HUES48 (cell line): ENCODE measurements around the gene SUMO3.
A peak's percentile ranks its signal among the peaks of the same experiment; 100 is the strongest.

Experiments
- H3K27ac ChIP-seq: one replicate; pipeline ENCODE4 v1.7.0; 2013; ENCODE audit warnings: low read depth, low read length, inconsistent platforms
- H3K27me3 ChIP-seq: 2 replicates; pipeline ENCODE4 v1.6.1; 2013; ENCODE audit warnings: mild to moderate bottlenecking, low read length; ENCODE audit not compliant: control insufficient read depth, insufficient read depth
- H3K36me3 ChIP-seq: 2 replicates; pipeline ENCODE4 v1.6.1; 2013; ENCODE audit warnings: low read length; ENCODE audit not compliant: control insufficient read depth, insufficient read depth
- H3K4me1 ChIP-seq: 2 replicates; pipeline ENCODE4 v1.6.1; 2013; ENCODE audit warnings: mild to moderate bottlenecking, low read length; ENCODE audit not compliant: control insufficient read depth, insufficient read depth
- H3K4me3 ChIP-seq: 2 replicates; pipeline ENCODE4 v1.5.1; 2013; ENCODE audit warnings: mild to moderate bottlenecking, low read depth, low read length
- H3K9ac ChIP-seq: 2 replicates; pipeline ENCODE4 v1.6.1; 2013; ENCODE audit warnings: mild to moderate bottlenecking, low read depth, low read length, moderate library complexity
- H3K9me3 ChIP-seq: 2 replicates; pipeline ENCODE4 v1.6.1; 2013; ENCODE audit warnings: low read length; ENCODE audit not compliant: control insufficient read depth, insufficient read depth

Gene SUMO3

GRCh38 chr21:44773291-44773932 lies 44.5 kb downstream of the SUMO3 start:
- H3K36me3 ChIP-seq, result peaks cover 87% of the 10 kb centered on the region
- no peak overlapping the region for H3K27ac ChIP-seq
- H3K4me3 ChIP-seq, result no peak overlapping the region

DNA sequence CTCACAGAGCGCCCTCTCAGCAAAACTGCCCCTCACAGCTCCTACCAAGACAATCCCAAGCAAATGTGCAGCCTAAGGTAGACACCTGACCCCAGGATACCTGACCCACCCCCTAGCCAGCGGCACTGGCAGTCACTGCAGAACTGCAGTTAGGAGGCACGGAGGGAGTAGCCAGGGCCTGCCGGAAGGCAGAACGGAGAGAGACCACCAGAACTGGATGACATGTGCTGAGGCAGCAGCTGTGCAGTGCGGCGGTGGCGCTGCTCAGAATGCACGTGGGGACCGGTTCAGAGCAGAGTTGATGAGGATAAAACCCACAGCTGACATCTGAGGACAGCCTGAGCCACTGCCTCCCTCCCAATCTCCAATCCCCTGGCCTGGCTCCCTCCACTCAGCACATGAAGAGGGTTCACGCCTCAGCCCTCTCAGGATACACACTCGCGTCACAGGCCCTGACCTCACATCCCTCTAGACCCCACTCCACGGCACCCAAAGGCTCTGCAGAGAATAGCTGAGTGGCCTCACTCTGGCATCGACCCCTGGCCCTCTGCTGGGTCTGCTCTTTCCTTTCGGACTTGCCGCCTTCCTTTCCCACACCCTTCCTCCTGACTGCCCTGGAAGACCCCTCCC lies 45.9 kb downstream of the SUMO3 start:
- H3K36me3 ChIP-seq, result peaks cover 74% of the 10 kb centered on the region
- peaks cover 13% of the 10 kb centered on the region; the same call in 1 of the 2 replicates for H3K4me1 ChIP-seq
- H3K27ac ChIP-seq, result no peak overlapping the region
- no peak overlapping the region for H3K4me3 ChIP-seq
- no peaks in the 10 kb centered on the region for H3K27me3 ChIP-seq
- H3K9me3 ChIP-seq, result no peaks in the 10 kb centered on the region
- H3K9ac ChIP-seq, result no peak overlapping the region

More at GRCh38 chr21:44773291-44773932, 44.5 kb downstream of the SUMO3 start:
- H3K9ac ChIP-seq, result no peak overlapping the region
- no peaks in the 10 kb centered on the region for H3K27me3 ChIP-seq
- H3K4me1 ChIP-seq, result peaks cover 6% of the 10 kb centered on the region; the same call in 1 of the 2 replicates
- H3K9me3 ChIP-seq, result no peaks in the 10 kb centered on the region

DNA sequence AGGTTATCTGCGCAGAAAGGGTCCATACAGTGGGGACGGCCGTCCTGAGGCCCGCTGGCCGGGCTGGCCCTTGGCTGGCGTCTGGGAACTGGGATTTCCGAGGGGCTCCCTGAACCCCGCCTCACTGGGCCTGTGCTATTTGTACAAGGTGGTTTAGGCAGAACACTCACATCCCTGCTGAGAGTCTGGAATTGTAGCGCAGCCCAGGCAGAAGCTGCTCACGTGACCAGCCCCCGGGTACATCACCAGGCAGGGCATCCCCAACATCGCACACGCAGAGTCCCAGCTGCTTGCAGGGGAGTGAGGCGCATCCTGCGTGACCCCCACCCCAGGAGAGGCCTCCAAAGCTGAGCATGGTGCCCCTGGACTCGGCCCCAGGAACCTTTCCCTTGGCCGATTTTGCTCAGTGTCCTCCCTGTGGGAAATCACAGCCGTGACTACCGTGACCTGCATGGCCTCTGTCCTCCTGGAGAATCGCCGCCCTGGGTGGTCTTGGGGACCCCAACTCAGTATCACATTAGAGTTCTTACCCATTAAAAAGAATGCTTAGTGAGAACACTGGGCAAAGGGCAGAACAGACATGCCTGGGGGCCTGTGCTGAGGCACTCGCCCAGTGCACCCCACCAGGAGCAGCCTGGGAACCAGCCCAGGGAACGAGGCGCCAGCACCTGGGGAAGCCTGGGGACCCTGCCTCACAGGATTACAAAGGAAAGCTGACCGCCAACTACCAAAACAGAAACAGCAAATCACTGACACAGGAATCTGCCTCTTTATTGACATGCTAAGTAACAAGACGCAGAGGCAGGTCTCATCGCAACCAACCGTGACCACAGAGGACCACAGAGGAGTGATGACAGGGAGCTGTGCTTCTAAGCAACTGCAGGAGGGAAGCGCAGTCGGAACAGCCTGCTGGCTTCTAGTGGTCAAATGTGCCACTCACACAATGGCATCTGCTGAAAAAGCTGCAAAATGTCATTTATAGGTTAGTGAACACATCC lies 49.7 kb downstream of the SUMO3 start:
- Histone ChIP-seq H3K9me3 (no peaks in the 10 kb centered on the region), H3K4me3 (no peak overlapping the region), H3K27me3 (no peaks in the 10 kb centered on the region), H3K27ac (peak overlapping the region; percentile 72), H3K4me1 (peaks cover 20% of the 10 kb centered on the region; the same call in 1 of the 2 replicates), H3K9ac (no peak overlapping the region), H3K36me3 (peaks cover 35% of the 10 kb centered on the region)

DNA sequence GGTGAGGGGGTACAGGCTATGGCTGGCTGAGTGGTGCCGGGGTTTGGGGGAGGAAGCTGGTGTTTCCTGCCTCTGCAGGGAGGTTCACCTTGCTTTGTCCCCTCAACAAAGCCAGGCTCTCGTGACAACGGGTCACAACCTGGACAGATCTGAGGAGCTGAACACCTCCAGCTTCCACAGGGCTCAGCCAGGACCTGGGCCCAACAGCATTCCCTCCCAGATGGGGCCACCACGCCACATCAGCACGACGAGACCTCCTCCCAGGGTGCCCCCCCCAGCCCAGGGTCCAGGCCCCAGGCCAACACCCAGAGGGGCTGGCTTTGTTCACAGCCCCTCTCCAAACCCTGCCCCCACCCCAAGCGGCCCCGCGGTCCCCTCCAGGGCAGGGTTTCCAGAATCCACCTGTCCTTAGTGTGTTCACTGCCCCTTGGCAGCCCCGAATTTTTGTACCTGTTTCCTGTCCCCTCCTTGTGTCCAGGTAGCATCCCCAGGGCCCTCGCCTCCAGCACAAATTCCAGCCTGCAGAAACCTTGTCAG lies 51.0 kb downstream of the SUMO3 start:
- Histone ChIP-seq H3K36me3 (peaks cover 24% of the 10 kb centered on the region), H3K9ac (no peak overlapping the region), H3K4me1 (peaks cover 20% of the 10 kb centered on the region; the same call in 1 of the 2 replicates), H3K4me3 (no peak overlapping the region), H3K9me3 (no peaks in the 10 kb centered on the region), H3K27ac (no peak overlapping the region), H3K27me3 (no peaks in the 10 kb centered on the region)

- H3K4me3 ChIP-seq, result no peak overlapping the region
- peaks cover 20% of the 10 kb centered on the region; the same call in 1 of the 2 replicates for H3K4me1 ChIP-seq
- no peaks in the 10 kb centered on the region for H3K27me3 ChIP-seq
- H3K27ac ChIP-seq, result no peak overlapping the region
- no peaks in the 10 kb centered on the region for H3K9me3 ChIP-seq
- H3K36me3 ChIP-seq, result peaks cover 17% of the 10 kb centered on the region
- H3K9ac ChIP-seq, result no peak overlapping the region
Measured at GRCh38 chr21:44766014-44766817, 51.6 kb downstream of the SUMO3 start.

GRCh38 chr21:44765231-44766013 lies 52.4 kb downstream of the SUMO3 start:
- no peaks in the 10 kb centered on the region for H3K27me3 ChIP-seq
- no peak overlapping the region for H3K4me3 ChIP-seq
- peaks cover 20% of the 10 kb centered on the region; the same call in 1 of the 2 replicates for H3K4me1 ChIP-seq
- H3K9me3 ChIP-seq, result no peaks in the 10 kb centered on the region
- no peak overlapping the region for H3K27ac ChIP-seq
- H3K9ac ChIP-seq, result no peak overlapping the region
- peaks cover 10% of the 10 kb centered on the region for H3K36me3 ChIP-seq

DNA sequence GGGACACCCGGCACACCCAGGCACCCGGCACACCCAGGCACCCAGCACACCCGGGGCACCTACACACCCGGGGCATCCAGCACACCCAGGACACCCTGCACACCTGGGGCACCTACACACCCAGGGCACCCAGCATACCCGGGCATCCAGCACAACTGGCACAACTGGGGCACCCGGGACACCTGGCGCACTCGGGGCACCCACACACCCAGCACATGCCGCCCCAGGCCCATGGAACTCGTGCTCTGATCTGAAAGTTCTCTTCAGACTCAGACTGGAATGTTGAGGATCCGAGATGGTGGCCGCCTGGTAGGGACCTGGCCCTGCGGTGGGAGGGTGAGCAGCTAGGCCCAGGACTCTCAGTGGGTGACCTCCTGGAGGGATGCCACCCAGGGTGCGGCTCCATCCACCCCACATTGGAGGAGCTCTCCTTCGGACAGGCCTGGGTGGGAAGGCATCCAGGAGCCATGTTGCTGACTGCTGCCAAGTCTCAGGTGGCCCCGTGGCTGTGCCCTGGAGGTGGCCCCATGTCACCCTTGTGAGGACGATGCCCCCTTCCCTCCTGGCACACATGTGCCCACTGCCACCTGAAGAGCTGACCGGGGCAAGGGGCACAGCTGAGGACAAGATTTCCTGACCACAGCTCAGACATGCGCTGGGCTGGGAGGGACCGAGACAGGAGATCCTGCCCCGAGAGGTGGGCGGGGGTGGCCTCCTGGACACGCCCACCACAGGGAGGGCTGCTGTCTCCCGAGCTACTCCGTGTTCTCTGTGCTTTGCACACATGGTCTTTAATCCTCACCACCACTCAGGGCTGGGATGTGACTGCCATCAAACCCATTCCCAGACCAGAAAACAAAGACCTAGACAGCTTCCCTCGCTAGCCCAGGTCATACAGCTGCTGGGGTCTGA lies 53.3 kb downstream of the SUMO3 start:
- no peak overlapping the region for H3K9ac ChIP-seq
- no peak overlapping the region for H3K4me3 ChIP-seq
- no peaks in the 10 kb centered on the region for H3K9me3 ChIP-seq
- H3K27ac ChIP-seq, result no peak overlapping the region
- H3K36me3 ChIP-seq, result peaks cover 1% of the 10 kb centered on the region
- peaks cover 20% of the 10 kb centered on the region; the same call in 1 of the 2 replicates for H3K4me1 ChIP-seq
- H3K27me3 ChIP-seq, result no peaks in the 10 kb centered on the region

DNA sequence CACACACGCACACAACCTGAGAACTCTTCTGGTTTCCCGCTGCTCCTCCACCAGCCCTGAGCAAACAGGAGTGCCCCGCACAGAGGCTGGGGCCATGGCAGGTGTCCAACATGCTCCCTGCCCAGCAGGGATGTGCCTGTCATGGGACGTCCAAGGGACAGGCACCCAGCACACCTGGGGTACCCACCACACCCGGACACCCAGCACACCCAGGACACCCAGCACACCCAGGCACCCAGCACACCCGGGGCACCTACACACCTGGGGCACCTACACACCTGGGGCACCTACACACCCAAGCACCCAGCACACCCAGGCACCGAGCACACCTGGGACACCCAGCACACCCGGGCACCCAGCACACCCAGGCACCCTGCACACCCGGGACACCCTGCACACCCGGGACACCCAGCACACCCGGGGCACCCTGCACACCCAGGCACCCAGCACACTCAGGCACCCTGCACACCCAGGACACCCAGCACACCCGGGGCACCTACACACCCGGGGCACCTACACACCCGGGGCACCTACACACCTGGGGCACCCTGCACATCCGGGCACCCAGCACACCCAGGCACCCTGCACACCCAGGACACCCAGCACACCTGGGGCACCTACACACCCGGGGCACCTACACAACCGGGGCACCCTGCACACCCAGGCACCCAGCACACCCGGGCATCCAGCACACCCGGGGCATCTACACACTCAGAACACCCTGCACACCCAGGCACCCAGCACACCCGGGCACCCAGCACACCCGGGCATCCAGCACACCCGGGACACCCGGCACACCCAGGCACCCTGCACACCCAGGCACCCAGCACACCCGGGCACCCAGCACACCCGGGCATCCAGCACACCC lies 54.2 kb downstream of the SUMO3 start:
- H3K4me1 ChIP-seq, result peaks cover 17% of the 10 kb centered on the region; the same call in 1 of the 2 replicates
- no peak overlapping the region for H3K27ac ChIP-seq
- no peaks in the 10 kb centered on the region for H3K9me3 ChIP-seq
- no peaks in the 10 kb centered on the region; the same call in 1 of the 2 replicates for H3K36me3 ChIP-seq
- H3K9ac ChIP-seq, result no peak overlapping the region
- H3K27me3 ChIP-seq, result no peaks in the 10 kb centered on the region
- no peak overlapping the region for H3K4me3 ChIP-seq
